Lower leg skin (tissue), 3 donors: ENCODE measurements around the gene NFATC2.

Experiments used
- CTCF ChIP-seq, 3 donors: fragments of 450-650 bp; IDR thresholded peaks; one replicate each; pipeline ENCODE4 v1.5.1; 2016; ENCODE audit warnings: antibody characterized with exemption in 3 of 3, mild to moderate bottlenecking in 3 of 3, moderate library complexity in 2 of 3
- POLR2A ChIP-seq, 2 donors: fragments of 450-650 bp; IDR thresholded peaks; one replicate each; pipeline ENCODE4 v1.6.1; 2016 to 2017; ENCODE audit warnings: antibody characterized with exemption in 2 of 2, mild to moderate bottlenecking in 1 of 2, moderate library complexity in 1 of 2

- TF ChIP-seq CTCF (IDR thresholded peaks at IDR 0.05) (no peak), POLR2A (IDR thresholded peaks at IDR 0.05) (no peak)
These were observed 34.4 kb downstream of the NFATC2 start for GRCh38 chr20:51508158-51508557.
